Vagina (tissue), 2 donors: Measurements from ENCODE around the gene DBH. TPM values are rescaled to one million over a fixed set of nuclear protein-coding genes. Genes with fewer than 3 reads are reported as not detected.

Experiments
- DNase-seq, 2 donors: peaks; one replicate each; pipeline ENCODE4 v3.0.0-alpha.2; 2017; ENCODE audit errors: extremely low spot score in 2 of 2
- H3K27ac ChIP-seq: fragments of 200-600 bp; sonication (generic); one replicate; pipeline ENCODE4 v1.5.1; 2019
- H3K27me3 ChIP-seq: fragments of 200-600 bp; sonication (generic); one replicate; pipeline ENCODE4 v1.5.1; 2019
- H3K36me3 ChIP-seq, 2 donors: fragments of 200-600 bp; sonication (generic); one replicate each; pipeline ENCODE4 v1.5.1; 2017 to 2019
- H3K4me1 ChIP-seq: fragments of 200-600 bp; sonication (generic); one replicate; pipeline ENCODE4 v1.5.1; 2019
- H3K4me3 ChIP-seq, 2 donors: fragments of 200-600 bp; sonication (generic); 1 replicate in 1 of 2; 2 replicates in 1 of 2; pipeline ENCODE4 v1.5.1; 2016 to 2019
- H3K9me3 ChIP-seq: fragments of 200-600 bp; sonication (generic); one replicate; pipeline ENCODE4 v1.5.1; 2019
- POLR2A ChIP-seq, 2 donors: fragments of 450-650 bp; IDR thresholded peaks; one replicate each; pipeline ENCODE4 v1.6.1; 2017; ENCODE audit warnings: antibody characterized with exemption in 2 of 2, mild to moderate bottlenecking in 2 of 2, moderate library complexity in 2 of 2
- POLR2AphosphoS5 ChIP-seq, 2 donors: sonication (generic); formaldehyde crosslinking; IDR thresholded peaks; one replicate each; pipeline ENCODE4 v1.9.0; 2017; ENCODE audit warnings: antibody characterized with exemption in 2 of 2, mild to moderate bottlenecking in 2 of 2, low read depth in 1 of 2; ENCODE audit not compliant: insufficient read depth in 1 of 2
- intact Hi-C: fragments of 100-400 bp; cut with DNase I; formaldehyde crosslinking; loops from one replicate; pipeline ENCODE4 v1.15.1; 2023
- total RNA-seq: library from RNA; depleted of rRNA; stranded (reverse); fragments of >200 nt; gene quantifications from one replicate; pipeline ENCODE4 v1.2.3, GENCODE V29; 2016
- TF ChIP-seq, protein P1 (sequence below), 3 experiments: fragments of 450-650 bp in 2 of 3; fragments of 200-600 bp in 1 of 3; sonication (generic) in 1 of 3; IDR thresholded peaks; one replicate each; pipeline ENCODE4 v1.5.1; 2017 to 2019; ENCODE audit warnings: antibody characterized with exemption in 3 of 3, mild to moderate bottlenecking in 2 of 3, moderate library complexity in 2 of 3

DBH gene
- total RNA-seq, 1 donor from 2014 or later = 12.0 TPM

DNA sequence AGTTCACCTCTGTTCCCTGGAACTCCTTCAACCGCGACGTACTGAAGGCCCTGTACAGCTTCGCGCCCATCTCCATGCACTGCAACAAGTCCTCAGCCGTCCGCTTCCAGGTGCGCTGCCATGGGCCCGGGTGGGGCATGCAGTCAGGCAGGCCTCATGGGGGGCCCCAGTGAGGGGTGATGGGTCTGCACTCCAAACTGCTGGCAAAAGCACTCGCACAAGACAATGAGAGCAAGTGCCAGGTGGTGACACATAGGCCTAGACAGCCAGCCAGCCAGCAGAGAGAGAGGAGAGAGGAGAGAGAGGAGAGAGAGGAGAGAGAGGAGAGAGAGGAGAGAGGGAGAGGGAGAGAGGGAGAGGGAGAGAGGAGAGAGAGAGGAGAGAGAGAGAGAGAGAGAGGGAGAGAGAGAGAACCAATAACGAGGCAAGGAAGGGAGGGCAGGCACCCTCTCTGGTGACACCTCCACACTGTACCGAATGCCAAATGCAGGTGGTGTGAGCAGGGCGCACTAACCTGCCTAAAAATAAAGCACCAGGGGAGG is 21.0 kb downstream of the DBH start:
- Histone ChIP-seq H3K4me3 (no peak overlapping the region), H3K9me3 (no peaks in the 10 kb centered on the region), H3K4me1 (peaks cover 21% of the 10 kb centered on the region), H3K27me3 (no peaks in the 10 kb centered on the region), H3K27ac (no peak overlapping the region), H3K36me3 (no peaks in the 10 kb centered on the region)
- TF ChIP-seq, protein P1, sequence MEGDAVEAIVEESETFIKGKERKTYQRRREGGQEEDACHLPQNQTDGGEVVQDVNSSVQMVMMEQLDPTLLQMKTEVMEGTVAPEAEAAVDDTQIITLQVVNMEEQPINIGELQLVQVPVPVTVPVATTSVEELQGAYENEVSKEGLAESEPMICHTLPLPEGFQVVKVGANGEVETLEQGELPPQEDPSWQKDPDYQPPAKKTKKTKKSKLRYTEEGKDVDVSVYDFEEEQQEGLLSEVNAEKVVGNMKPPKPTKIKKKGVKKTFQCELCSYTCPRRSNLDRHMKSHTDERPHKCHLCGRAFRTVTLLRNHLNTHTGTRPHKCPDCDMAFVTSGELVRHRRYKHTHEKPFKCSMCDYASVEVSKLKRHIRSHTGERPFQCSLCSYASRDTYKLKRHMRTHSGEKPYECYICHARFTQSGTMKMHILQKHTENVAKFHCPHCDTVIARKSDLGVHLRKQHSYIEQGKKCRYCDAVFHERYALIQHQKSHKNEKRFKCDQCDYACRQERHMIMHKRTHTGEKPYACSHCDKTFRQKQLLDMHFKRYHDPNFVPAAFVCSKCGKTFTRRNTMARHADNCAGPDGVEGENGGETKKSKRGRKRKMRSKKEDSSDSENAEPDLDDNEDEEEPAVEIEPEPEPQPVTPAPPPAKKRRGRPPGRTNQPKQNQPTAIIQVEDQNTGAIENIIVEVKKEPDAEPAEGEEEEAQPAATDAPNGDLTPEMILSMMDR (IDR thresholded peaks at IDR 0.05) = no peak
- TF ChIP-seq POLR2AphosphoS5 (IDR thresholded peaks at IDR 0.05; ENCODE audit: insufficient read depth in 1 of 2, low read depth in 1 of 2) (no peak), POLR2A (IDR thresholded peaks at IDR 0.05) (no peak)
- no peak for DNase-seq
- intact Hi-C loops = no loop called here

DNA sequence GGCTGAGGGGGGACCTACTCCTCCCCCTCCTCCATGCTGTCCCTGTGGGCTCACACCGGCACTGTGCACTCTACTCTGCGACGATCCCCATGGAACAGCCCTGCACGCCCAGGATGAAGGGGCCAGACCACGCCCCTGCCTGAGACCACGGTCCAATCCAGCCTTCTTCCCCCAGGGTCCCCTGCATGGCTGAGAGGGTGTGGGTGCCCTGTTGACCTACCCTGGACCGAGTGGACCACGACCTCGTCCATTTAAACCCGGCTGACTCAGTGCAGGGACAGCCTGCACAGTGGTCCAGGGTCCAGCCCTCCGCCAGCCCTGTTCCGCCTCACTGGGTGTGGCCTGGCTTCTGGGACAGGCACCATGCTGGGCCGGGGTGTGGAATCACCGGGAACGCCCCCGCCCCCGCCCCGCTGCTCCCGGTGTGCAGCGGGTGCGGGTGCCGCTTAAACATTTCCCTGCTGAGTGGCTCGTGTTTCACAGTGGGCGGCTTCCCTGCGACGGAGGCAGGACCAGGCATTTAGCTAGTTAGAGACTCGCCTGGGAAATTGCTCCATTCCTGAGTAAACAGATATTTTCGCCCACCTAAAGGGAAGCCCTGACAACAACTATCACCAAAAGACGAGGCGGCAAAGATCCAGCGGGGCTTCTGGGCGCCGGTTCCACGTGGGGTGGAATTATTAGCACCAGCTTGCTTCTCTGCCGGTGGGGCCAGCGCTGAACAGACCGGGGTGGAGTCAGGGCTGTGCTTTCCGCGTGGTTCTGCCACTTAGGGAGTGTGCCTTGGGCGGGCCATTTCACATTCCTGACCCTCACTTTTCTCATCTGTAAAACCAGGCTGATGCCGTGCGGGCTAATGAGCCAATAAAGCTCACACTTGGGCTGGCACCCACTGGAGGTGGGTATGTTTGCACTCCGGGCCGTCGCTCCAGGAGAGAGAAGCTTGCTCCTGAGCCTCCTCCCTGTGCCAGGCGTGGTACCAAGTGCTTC is 22.6 kb downstream of the DBH start:
- TF ChIP-seq POLR2A (IDR thresholded peaks at IDR 0.05) (no peak), POLR2AphosphoS5 (IDR thresholded peaks at IDR 0.05; ENCODE audit: insufficient read depth in 1 of 2, low read depth in 1 of 2) (no peak)
- TF ChIP-seq, protein P1 (IDR thresholded peaks at IDR 0.05) = no peak
- intact Hi-C loops = no loop called here
- H3K4me1 ChIP-seq = peaks cover 21% of the 10 kb centered on the region
- no peak overlapping the region for H3K27ac ChIP-seq
- peak overlapping the region in 1 of 2 donors; percentile 38 for H3K4me3 ChIP-seq
- H3K9me3 ChIP-seq = no peaks in the 10 kb centered on the region
- H3K36me3 ChIP-seq = no peaks in the 10 kb centered on the region
- H3K27me3 ChIP-seq = no peaks in the 10 kb centered on the region
- no peak for DNase-seq

DNA sequence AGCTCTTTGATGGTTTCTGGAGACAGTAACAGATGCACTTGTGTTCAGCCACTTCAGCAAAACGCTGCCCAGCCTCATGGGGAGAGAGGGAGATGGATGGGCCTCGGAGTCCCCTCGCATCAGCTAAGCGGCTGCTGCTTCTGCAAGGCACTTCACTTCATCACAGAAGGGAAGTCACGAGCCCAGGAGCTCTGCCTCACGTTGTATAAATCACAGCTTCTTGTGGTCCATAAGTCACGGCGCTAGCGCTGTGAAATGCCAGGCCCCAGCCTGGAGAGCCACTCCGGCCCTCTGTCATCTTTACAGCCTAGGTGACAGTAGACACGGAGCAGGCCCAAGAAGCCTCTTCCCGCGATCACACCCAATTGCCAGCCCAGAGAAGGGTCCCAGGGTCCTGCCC is 23.4 kb downstream of the DBH start:
- peaks cover 21% of the 10 kb centered on the region for H3K4me1 ChIP-seq
- intact Hi-C loops = no loop called here
- no peaks in the 10 kb centered on the region for H3K27me3 ChIP-seq

DNA sequence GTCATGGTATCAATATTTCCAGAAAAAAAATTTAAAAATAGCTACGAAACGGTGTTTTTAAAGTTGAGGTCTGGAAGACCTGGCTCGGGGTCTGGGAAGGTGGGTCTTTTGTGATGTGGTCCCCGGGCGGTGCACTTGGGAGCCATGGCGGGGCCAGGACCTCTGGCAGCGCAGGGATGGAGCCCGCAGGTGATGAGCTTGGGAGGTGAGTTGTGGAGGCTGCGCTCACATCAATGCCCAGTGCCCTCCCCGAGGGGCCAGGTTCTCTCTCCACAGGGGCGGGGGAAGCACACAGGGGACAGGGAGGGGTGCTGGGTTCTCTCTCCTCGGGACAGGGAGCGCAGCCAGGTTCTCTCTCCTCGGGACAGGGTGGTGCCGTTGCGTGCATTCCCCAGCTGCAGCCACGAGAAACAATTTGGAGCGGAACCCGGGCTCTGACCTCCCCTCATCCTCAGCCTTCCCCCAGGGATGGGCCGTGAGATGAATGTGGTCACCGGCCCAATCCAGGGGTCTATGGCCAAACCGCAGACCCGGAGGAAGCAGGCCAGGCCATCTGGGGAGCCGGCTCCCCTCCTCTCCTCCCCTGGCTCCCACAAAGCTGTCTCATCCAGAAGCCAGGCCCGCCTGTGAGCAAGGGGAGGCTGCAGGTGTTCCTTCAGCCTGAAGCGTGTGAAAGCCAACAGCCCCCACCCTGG is 25.8 kb downstream of the DBH start:
- Histone ChIP-seq H3K4me1 (peaks cover 21% of the 10 kb centered on the region), H3K9me3 (no peaks in the 10 kb centered on the region), H3K27ac (no peak overlapping the region), H3K27me3 (no peaks in the 10 kb centered on the region), H3K36me3 (no peaks in the 10 kb centered on the region), H3K4me3 (no peak overlapping the region)
- TF ChIP-seq POLR2AphosphoS5 (IDR thresholded peaks at IDR 0.05; ENCODE audit: insufficient read depth in 1 of 2, low read depth in 1 of 2) = no peak
- TF ChIP-seq POLR2A (IDR thresholded peaks at IDR 0.05) = no peak
- TF ChIP-seq, protein P1 (IDR thresholded peaks at IDR 0.05) = no peak
- intact Hi-C loops = no loop called here
- DNase-seq = no peak

More for the DNA sequence above, 23.4 kb downstream of the DBH start:
- no peak for DNase-seq
- TF ChIP-seq, protein P1 (IDR thresholded peaks at IDR 0.05) = no peak
- TF ChIP-seq POLR2A (IDR thresholded peaks at IDR 0.05) (no peak), POLR2AphosphoS5 (IDR thresholded peaks at IDR 0.05; ENCODE audit: insufficient read depth in 1 of 2, low read depth in 1 of 2) (no peak)
- Histone ChIP-seq H3K4me3 (no peak overlapping the region), H3K9me3 (no peaks in the 10 kb centered on the region), H3K27ac (no peak overlapping the region), H3K36me3 (no peaks in the 10 kb centered on the region)
